Measurements from ENCODE around the gene LBHD1. TPM values are rescaled to one million over a fixed set of nuclear protein-coding genes. Genes with fewer than 3 reads are reported as not detected.

The LBHD1 gene
- total and polyA plus RNA-seq, 2 of the 13 experiments (the other 11 are each of a cell fraction or from before 2014, with no cell fraction given) = 3.2 to 3.7 TPM

- TF ChIP-seq ZFP82 (CRISPR knock-in tag; IDR thresholded peaks at IDR 0.05; ENCODE audit: borderline replicate concordance) = peak; percentile 85
- TF ChIP-seq FIP1L1 (IDR thresholded peaks at IDR 0.05; ENCODE audit: borderline replicate concordance, insufficient read depth, low read depth, low read length) = 0 out of 2 replicates have a peak, but pooled peaks have one; percentile 50
- peak; percentile 75; the same call in 1 of the 2 replicates for TF ChIP-seq BORCS8-MEF2B (CRISPR knock-in tag; IDR thresholded peaks at IDR 0.05)
- no peak for TF ChIP-seq DZIP1 (CRISPR knock-in tag; IDR thresholded peaks at IDR 0.05)
- no peak for TF ChIP-seq ARNT (IDR thresholded peaks at IDR 0.05)
- TF ChIP-seq ZSCAN12 (CRISPR knock-in tag; IDR thresholded peaks at IDR 0.05) = peak; percentile 55; the same call in 1 of the 2 replicates
- TF ChIP-seq ZNF34 (CRISPR knock-in tag; IDR thresholded peaks at IDR 0.05; ENCODE audit: borderline replicate concordance) = no peak
- no peak for TF ChIP-seq SMAD9 (CRISPR knock-in tag; IDR thresholded peaks at IDR 0.05)
- peak; percentile 17; the same call in 1 of the 2 replicates for TF ChIP-seq ZNF460 (CRISPR knock-in tag; IDR thresholded peaks at IDR 0.05; ENCODE audit: borderline replicate concordance)
- no peak; the same call in 1 of the 2 replicates for TF ChIP-seq PRDM10 (CRISPR knock-in tag; IDR thresholded peaks at IDR 0.05; ENCODE audit: low read depth)
- TF ChIP-seq YY1 (IDR thresholded peaks at IDR 0.05; ENCODE audit: insufficient read depth, insufficient replicate concordance, low read depth, low read length) = peak; percentile 98
- TF ChIP-seq ZNF18 (CRISPR knock-in tag; IDR thresholded peaks at IDR 0.05; ENCODE audit: insufficient replicate concordance) = no peak
- peak; percentile 47; the same call in 1 of the 2 replicates for TF ChIP-seq ATF5 (CRISPR knock-in tag; IDR thresholded peaks at IDR 0.05; ENCODE audit: low read depth)
- peak; percentile 26; the same call in 1 of the 2 replicates for TF ChIP-seq ZFP36L1 (CRISPR knock-in tag; IDR thresholded peaks at IDR 0.05)
- no peak for TF ChIP-seq RBAK (CRISPR knock-in tag; IDR thresholded peaks at IDR 0.05)
- 0 out of 2 replicates have a peak, but pooled peaks have one; percentile 26 for TF ChIP-seq MED13 (CRISPR knock-in tag; IDR thresholded peaks at IDR 0.05)
- TF ChIP-seq MAX (IDR thresholded peaks at IDR 0.05) = peak; percentile 42
Measured at GRCh38 chr11:62645946-62646824, 25.9 kb downstream of the LBHD1 start, which contains the start of gene GANAB (continued).

Data from HepG2 (cell line).